GM23338 (cell line): ENCODE data around the gene CALR. TPM values are rescaled to one million over a fixed set of nuclear protein-coding genes. Genes with fewer than 3 reads are reported as not detected.

ENCODE experiments used
- ATAC-seq: fragments of 200-7000 bp; cut with Tn5 transposase; 3 replicates; pipeline ENCODE4 v1.9.1; 2020
- DNase-seq: peaks from one replicate; pipeline ENCODE4 v3.0.0-alpha.2; 2015; ENCODE audit warnings: low spot score
- H2AFZ ChIP-seq: fragments of 200-600 bp; sonication (generic); 2 replicates; pipeline ENCODE4 v1.8.0; 2016; ENCODE audit warnings: antibody characterized with exemption, mild to moderate bottlenecking, moderate library complexity
- H3F3A ChIP-seq: fragments of 200-600 bp; sonication (generic); replicated peaks from 2 replicates; pipeline ENCODE4 v1.8.0; 2017; ENCODE audit warnings: antibody characterized with exemption, mixed run types, low read depth
- H3K27ac ChIP-seq: fragments of 200-600 bp; sonication (generic); 2 replicates; pipeline ENCODE4 v1.6.1; 2016; ENCODE audit warnings: low read depth
- H3K27me3 ChIP-seq: fragments of 200-600 bp; sonication (generic); 2 replicates; pipeline ENCODE4 v1.8.0; 2016; ENCODE audit warnings: mild to moderate bottlenecking, mixed run types, moderate library complexity; ENCODE audit not compliant: insufficient read depth
- H3K36me3 ChIP-seq: fragments of 200-600 bp; sonication (generic); 2 replicates; pipeline ENCODE4 v1.8.0; 2016; ENCODE audit warnings: mild to moderate bottlenecking; ENCODE audit not compliant: insufficient read depth
- H3K4me1 ChIP-seq: fragments of 200-600 bp; sonication (generic); 2 replicates; pipeline ENCODE4 v1.8.0; 2016; ENCODE audit warnings: mild to moderate bottlenecking, moderate library complexity; ENCODE audit not compliant: insufficient read depth
- H3K4me2 ChIP-seq: fragments of 200-600 bp; sonication (generic); 2 replicates; pipeline ENCODE4 v1.7.1; 2017; ENCODE audit warnings: mixed run types
- H3K4me3 ChIP-seq: fragments of 200-600 bp; sonication (generic); 2 replicates; pipeline ENCODE4 v1.6.1; 2016; ENCODE audit warnings: mixed run types
- H3K79me2 ChIP-seq: fragments of 200-600 bp; sonication (generic); replicated peaks from 2 replicates; pipeline ENCODE4 v1.8.0; 2017; ENCODE audit warnings: mild to moderate bottlenecking; ENCODE audit not compliant: insufficient read depth
- H3K9me2 ChIP-seq: fragments of 200-600 bp; sonication (generic); 2 replicates; pipeline ENCODE4 v1.8.0; 2017; ENCODE audit not compliant: insufficient read depth
- H4K20me1 ChIP-seq: fragments of 200-600 bp; sonication (generic); replicated peaks from 2 replicates; pipeline ENCODE4 v1.8.0; 2017; ENCODE audit warnings: mild to moderate bottlenecking; ENCODE audit not compliant: insufficient read depth
- H3K27ac Mint-ChIP-seq: 2 replicates; pipeline ENCODE4 v1.8.0; 2020; ENCODE audit warnings: inconsistent platforms, mild to moderate bottlenecking, moderate library complexity, mixed read lengths
- H3K27me3 Mint-ChIP-seq: 3 replicates; pipeline ENCODE4 v1.8.0; 2022; ENCODE audit warnings: low read depth, mild to moderate bottlenecking, moderate library complexity, mixed read lengths, inconsistent platforms; ENCODE audit not compliant: insufficient read depth, poor library complexity
- H3K36me3 Mint-ChIP-seq: 3 replicates; pipeline ENCODE4 v1.8.0; 2021; ENCODE audit warnings: low read depth, mild to moderate bottlenecking, inconsistent platforms, moderate library complexity, mixed read lengths
- H3K4me1 Mint-ChIP-seq: 3 replicates; pipeline ENCODE4 v1.8.0; 2020; ENCODE audit warnings: mild to moderate bottlenecking, inconsistent platforms, mixed read lengths
- H3K4me3 Mint-ChIP-seq: 3 replicates; pipeline ENCODE4 v1.8.0; 2021; ENCODE audit warnings: moderate library complexity, mild to moderate bottlenecking, inconsistent platforms, mixed read lengths
- H3K9me3 Mint-ChIP-seq: 3 replicates; pipeline ENCODE4 v1.8.0; 2020; ENCODE audit warnings: moderate library complexity, mild to moderate bottlenecking, inconsistent platforms, mixed read lengths
- CREB1 ChIP-seq: fragments of 250-450 bp; sonication (Bioruptor Pico); IDR thresholded peaks from 2 replicates; pipeline ENCODE4 v1.5.0; 2020; ENCODE audit warnings: low read depth, mild to moderate bottlenecking, moderate library complexity
- EZH2 ChIP-seq: fragments of 200-600 bp; sonication (generic); IDR thresholded peaks from one replicate; pipeline ENCODE4 v1.8.0; 2017; ENCODE audit warnings: antibody characterized with exemption, mild to moderate bottlenecking, low read depth; ENCODE audit not compliant: unreplicated experiment
- EZH2phosphoT487 ChIP-seq: fragments of 200-600 bp; sonication (generic); IDR thresholded peaks from one replicate; pipeline ENCODE4 v1.8.1; 2018; ENCODE audit warnings: antibody characterized with exemption; ENCODE audit not compliant: unreplicated experiment
- JUNB ChIP-seq: IDR thresholded peaks from one replicate; pipeline ENCODE4 v1.6.1; 2016; ENCODE audit warnings: antibody characterized with exemption; ENCODE audit not compliant: unreplicated experiment
- NANOG ChIP-seq: IDR thresholded peaks from 2 replicates; pipeline ENCODE4 v1.6.1; 2016; ENCODE audit warnings: antibody characterized with exemption, borderline replicate concordance
- POLR2AphosphoS5 ChIP-seq: IDR thresholded peaks from 2 replicates; pipeline ENCODE4 v1.6.1; 2016; ENCODE audit warnings: antibody characterized with exemption, low read depth
- STAT1 ChIP-seq: IDR thresholded peaks from one replicate; pipeline ENCODE4 v1.6.1; 2016; ENCODE audit warnings: antibody characterized with exemption; ENCODE audit not compliant: unreplicated experiment
- ZNF114 ChIP-seq: fragments of 250-450 bp; sonication (Bioruptor Pico); IDR thresholded peaks from 2 replicates; pipeline ENCODE4 v1.5.0; 2020; ENCODE audit warnings: mild to moderate bottlenecking, moderate library complexity
- ZNF331 ChIP-seq: fragments of 250-450 bp; sonication (Bioruptor Pico); IDR thresholded peaks from 2 replicates; pipeline ENCODE4 v1.5.0; 2020; ENCODE audit warnings: low read depth, mild to moderate bottlenecking, moderate library complexity
- polyA plus RNA-seq: library from polyadenylated mRNA; unstranded; fragments of >200 nt; fragmentation: Nextera tagmentation; extraction: Ambion mirVana; gene quantifications from 2 replicates; pipeline ENCODE4 v1.2.1, GENCODE V29; 2016
- total RNA-seq: library from RNA; depleted of rRNA; stranded (reverse); fragments of >200 nt; shearing (Covaris generic); gene quantifications from 2 replicates; pipeline ENCODE4 v1.2.3, GENCODE V29; 2014
- TF ChIP-seq, protein P1 (sequence below), 2 experiments: fragments of 200-600 bp in 1 of 2; sonication (generic) in 1 of 2; conservative IDR thresholded peaks; 2 replicates each; pipeline versions ENCODE4 v1.5.1 to v1.6.1; 2016 to 2017; ENCODE audit warnings: antibody characterized with exemption in 2 of 2, low read depth in 2 of 2, mild to moderate bottlenecking in 2 of 2, moderate library complexity in 1 of 2
- TF ChIP-seq, protein P2 (sequence below): fragments of 250-450 bp; sonication (Bioruptor Pico); IDR thresholded peaks from 2 replicates; pipeline ENCODE4 v1.5.0; 2020; ENCODE audit warnings: mild to moderate bottlenecking, moderate library complexity
- TF ChIP-seq, protein P3 (sequence below): IDR thresholded peaks from 2 replicates; pipeline ENCODE4 v1.6.1; 2016; ENCODE audit warnings: antibody characterized with exemption
- TF ChIP-seq, protein P4 (sequence below): IDR thresholded peaks from one replicate; pipeline ENCODE4 v1.6.1; 2018; ENCODE audit warnings: antibody characterized with exemption; ENCODE audit not compliant: unreplicated experiment

Gene CALR
- total and polyA plus RNA-seq, 2 experiments from 2014 or later, result 760 to 1,131 TPM

DNA sequence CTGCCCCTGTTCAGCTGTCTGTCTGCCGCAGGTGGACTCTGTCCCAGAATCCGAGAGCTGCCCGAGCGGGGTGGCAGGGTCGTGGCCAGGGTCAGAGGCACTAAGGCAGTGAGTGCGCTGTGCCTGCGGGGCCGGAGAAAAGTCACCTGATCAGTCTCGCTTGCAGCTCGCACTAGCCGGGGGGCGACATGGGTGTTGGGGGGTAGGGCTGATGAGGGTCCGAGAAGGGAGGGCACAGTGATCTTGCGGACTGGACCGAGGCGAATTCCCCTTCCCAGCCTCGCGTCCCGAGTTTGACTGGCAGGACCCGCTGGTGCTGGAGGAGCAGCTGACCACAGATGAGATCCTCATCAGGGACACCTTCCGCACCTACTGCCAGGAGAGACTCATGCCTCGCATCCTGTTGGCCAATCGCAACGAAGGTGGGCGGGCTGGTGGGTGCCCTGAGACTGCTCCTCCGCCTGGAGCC is 46.8 kb upstream of the CALR start:
- no peak overlapping the region for H2AFZ ChIP-seq
- H3K27ac ChIP-seq, result no peak overlapping the region

More for the DNA sequence above, 46.8 kb upstream of the CALR start:
- Mint-ChIP-seq H3K36me3 (peaks cover 35% of the 10 kb centered on the region), H3K9me3 (no peaks in the 10 kb centered on the region; the same call in 2 of the 3 replicates), H3K27ac (peak overlapping the region; percentile 99), H3K27me3 (peaks cover 26% of the 10 kb centered on the region), H3K4me3 (peak overlapping the region; percentile 100), H3K4me1 (peaks cover 6% of the 10 kb centered on the region)
- Histone ChIP-seq H3K4me1 (peaks cover 6% of the 10 kb centered on the region; the same call in 1 of the 2 replicates), H3K4me2 (peak overlapping the region; percentile 97), H3K79me2 (peaks cover 15% of the 10 kb centered on the region), H3F3A (peaks cover 9% of the 10 kb centered on the region), H4K20me1 (peaks cover 7% of the 10 kb centered on the region), H3K27me3 (peaks cover 9% of the 10 kb centered on the region), H3K36me3 (peaks cover 10% of the 10 kb centered on the region), H3K4me3 (peak overlapping the region; percentile 64), H3K9me2 (no peaks in the 10 kb centered on the region)
- TF ChIP-seq CREB1 (CRISPR knock-in tag), result no peak
- TF ChIP-seq NANOG, result no peak
- TF ChIP-seq, protein P1, sequence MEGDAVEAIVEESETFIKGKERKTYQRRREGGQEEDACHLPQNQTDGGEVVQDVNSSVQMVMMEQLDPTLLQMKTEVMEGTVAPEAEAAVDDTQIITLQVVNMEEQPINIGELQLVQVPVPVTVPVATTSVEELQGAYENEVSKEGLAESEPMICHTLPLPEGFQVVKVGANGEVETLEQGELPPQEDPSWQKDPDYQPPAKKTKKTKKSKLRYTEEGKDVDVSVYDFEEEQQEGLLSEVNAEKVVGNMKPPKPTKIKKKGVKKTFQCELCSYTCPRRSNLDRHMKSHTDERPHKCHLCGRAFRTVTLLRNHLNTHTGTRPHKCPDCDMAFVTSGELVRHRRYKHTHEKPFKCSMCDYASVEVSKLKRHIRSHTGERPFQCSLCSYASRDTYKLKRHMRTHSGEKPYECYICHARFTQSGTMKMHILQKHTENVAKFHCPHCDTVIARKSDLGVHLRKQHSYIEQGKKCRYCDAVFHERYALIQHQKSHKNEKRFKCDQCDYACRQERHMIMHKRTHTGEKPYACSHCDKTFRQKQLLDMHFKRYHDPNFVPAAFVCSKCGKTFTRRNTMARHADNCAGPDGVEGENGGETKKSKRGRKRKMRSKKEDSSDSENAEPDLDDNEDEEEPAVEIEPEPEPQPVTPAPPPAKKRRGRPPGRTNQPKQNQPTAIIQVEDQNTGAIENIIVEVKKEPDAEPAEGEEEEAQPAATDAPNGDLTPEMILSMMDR (conservative IDR thresholded peaks at IDR 0.05; ENCODE audit: low read depth in 2 of 2), result no peak
- TF ChIP-seq POLR2AphosphoS5, result no peak
- TF ChIP-seq, protein P2, sequence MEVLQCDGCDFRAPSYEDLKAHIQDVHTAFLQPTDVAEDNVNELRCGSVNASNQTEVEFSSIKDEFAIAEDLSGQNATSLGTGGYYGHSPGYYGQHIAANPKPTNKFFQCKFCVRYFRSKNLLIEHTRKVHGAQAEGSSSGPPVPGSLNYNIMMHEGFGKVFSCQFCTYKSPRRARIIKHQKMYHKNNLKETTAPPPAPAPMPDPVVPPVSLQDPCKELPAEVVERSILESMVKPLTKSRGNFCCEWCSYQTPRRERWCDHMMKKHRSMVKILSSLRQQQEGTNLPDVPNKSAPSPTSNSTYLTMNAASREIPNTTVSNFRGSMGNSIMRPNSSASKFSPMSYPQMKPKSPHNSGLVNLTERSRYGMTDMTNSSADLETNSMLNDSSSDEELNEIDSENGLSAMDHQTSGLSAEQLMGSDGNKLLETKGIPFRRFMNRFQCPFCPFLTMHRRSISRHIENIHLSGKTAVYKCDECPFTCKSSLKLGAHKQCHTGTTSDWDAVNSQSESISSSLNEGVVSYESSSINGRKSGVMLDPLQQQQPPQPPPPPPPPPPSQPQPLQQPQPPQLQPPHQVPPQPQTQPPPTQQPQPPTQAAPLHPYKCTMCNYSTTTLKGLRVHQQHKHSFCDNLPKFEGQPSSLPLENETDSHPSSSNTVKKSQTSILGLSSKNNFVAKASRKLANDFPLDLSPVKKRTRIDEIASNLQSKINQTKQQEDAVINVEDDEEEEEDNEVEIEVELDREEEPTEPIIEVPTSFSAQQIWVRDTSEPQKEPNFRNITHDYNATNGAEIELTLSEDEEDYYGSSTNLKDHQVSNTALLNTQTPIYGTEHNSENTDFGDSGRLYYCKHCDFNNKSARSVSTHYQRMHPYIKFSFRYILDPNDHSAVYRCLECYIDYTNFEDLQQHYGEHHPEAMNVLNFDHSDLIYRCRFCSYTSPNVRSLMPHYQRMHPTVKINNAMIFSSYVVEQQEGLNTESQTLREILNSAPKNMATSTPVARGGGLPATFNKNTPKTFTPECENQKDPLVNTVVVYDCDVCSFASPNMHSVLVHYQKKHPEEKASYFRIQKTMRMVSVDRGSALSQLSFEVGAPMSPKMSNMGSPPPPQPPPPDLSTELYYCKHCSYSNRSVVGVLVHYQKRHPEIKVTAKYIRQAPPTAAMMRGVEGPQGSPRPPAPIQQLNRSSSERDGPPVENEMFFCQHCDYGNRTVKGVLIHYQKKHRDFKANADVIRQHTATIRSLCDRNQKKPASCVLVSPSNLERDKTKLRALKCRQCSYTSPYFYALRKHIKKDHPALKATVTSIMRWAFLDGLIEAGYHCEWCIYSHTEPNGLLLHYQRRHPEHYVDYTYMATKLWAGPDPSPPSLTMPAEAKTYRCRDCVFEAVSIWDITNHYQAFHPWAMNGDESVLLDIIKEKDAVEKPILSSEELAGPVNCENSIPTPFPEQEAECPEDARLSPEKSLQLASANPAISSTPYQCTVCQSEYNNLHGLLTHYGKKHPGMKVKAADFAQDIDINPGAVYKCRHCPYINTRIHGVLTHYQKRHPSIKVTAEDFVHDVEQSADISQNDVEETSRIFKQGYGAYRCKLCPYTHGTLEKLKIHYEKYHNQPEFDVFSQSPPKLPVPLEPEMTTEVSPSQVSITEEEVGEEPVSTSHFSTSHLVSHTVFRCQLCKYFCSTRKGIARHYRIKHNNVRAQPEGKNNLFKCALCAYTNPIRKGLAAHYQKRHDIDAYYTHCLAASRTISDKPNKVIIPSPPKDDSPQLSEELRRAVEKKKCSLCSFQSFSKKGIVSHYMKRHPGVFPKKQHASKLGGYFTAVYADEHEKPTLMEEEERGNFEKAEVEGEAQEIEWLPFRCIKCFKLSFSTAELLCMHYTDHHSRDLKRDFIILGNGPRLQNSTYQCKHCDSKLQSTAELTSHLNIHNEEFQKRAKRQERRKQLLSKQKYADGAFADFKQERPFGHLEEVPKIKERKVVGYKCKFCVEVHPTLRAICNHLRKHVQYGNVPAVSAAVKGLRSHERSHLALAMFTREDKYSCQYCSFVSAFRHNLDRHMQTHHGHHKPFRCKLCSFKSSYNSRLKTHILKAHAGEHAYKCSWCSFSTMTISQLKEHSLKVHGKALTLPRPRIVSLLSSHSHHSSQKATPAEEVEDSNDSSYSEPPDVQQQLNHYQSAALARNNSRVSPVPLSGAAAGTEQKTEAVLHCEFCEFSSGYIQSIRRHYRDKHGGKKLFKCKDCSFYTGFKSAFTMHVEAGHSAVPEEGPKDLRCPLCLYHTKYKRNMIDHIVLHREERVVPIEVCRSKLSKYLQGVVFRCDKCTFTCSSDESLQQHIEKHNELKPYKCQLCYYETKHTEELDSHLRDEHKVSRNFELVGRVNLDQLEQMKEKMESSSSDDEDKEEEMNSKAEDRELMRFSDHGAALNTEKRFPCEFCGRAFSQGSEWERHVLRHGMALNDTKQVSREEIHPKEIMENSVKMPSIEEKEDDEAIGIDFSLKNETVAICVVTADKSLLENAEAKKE (CRISPR knock-in tag), result no peak
- no peak for TF ChIP-seq STAT1
- TF ChIP-seq ZNF331 (CRISPR knock-in tag), result no peak
- TF ChIP-seq ZNF114 (CRISPR knock-in tag), result no peak
- no peak for TF ChIP-seq JUNB
- no peak for TF ChIP-seq EZH2phosphoT487
- no peak for TF ChIP-seq EZH2
- TF ChIP-seq, protein P3, sequence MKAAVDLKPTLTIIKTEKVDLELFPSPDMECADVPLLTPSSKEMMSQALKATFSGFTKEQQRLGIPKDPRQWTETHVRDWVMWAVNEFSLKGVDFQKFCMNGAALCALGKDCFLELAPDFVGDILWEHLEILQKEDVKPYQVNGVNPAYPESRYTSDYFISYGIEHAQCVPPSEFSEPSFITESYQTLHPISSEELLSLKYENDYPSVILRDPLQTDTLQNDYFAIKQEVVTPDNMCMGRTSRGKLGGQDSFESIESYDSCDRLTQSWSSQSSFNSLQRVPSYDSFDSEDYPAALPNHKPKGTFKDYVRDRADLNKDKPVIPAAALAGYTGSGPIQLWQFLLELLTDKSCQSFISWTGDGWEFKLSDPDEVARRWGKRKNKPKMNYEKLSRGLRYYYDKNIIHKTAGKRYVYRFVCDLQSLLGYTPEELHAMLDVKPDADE, result no peak
- TF ChIP-seq, protein P4, sequence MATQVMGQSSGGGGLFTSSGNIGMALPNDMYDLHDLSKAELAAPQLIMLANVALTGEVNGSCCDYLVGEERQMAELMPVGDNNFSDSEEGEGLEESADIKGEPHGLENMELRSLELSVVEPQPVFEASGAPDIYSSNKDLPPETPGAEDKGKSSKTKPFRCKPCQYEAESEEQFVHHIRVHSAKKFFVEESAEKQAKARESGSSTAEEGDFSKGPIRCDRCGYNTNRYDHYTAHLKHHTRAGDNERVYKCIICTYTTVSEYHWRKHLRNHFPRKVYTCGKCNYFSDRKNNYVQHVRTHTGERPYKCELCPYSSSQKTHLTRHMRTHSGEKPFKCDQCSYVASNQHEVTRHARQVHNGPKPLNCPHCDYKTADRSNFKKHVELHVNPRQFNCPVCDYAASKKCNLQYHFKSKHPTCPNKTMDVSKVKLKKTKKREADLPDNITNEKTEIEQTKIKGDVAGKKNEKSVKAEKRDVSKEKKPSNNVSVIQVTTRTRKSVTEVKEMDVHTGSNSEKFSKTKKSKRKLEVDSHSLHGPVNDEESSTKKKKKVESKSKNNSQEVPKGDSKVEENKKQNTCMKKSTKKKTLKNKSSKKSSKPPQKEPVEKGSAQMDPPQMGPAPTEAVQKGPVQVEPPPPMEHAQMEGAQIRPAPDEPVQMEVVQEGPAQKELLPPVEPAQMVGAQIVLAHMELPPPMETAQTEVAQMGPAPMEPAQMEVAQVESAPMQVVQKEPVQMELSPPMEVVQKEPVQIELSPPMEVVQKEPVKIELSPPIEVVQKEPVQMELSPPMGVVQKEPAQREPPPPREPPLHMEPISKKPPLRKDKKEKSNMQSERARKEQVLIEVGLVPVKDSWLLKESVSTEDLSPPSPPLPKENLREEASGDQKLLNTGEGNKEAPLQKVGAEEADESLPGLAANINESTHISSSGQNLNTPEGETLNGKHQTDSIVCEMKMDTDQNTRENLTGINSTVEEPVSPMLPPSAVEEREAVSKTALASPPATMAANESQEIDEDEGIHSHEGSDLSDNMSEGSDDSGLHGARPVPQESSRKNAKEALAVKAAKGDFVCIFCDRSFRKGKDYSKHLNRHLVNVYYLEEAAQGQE, result no peak
- DNase-seq (peak; percentile 50), ATAC-seq (peak; percentile 7; the same call in 2 of the 3 replicates)
